Keratinocyte (primary cell): ENCODE data around the gene PNLIP.

ENCODE experiments used
- EZH2 ChIP-seq: IDR thresholded peaks from one replicate; pipeline ENCODE4 v1.6.1; 2012; ENCODE audit warnings: inconsistent platforms, mild to moderate bottlenecking, low read length, moderate library complexity
- TF ChIP-seq, protein P1 (sequence below), 3 experiments: IDR thresholded peaks in 1 of 3; conservative IDR thresholded peaks in 1 of 3; optimal IDR thresholded peaks in 1 of 3; 2 replicates in 2 of 3; 3 replicates in 1 of 3; pipeline versions ENCODE3 to v1.5.1; 2011; ENCODE audit warnings: low read length in 3 of 3, mild to moderate bottlenecking in 3 of 3, moderate library complexity in 2 of 3, control low read depth in 1 of 3, inconsistent platforms in 1 of 3; ENCODE audit not compliant: insufficient read depth in 2 of 3; ENCODE audit errors: extremely low read depth in 1 of 3

DNA sequence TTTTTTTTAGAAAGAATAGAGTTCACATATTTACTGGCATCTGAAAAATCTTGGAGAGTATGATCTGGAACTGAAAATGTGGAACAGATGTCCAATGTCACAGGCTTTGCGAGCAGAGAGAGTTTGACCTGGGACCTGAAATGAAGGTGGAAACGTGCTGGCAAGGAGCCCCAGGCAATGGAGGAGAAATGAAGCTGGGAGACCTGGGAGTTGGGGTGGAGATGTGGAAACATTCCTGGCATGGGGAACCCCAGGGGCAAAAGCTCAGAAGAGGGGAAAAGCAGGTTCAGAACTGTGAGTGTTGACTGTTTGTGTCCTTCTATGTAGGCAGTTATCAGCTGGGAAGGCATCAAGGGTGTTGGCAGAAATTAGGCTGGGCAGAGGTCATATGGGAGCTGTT lies 67.7 kb downstream of the PNLIP start:
- TF ChIP-seq, protein P1, sequence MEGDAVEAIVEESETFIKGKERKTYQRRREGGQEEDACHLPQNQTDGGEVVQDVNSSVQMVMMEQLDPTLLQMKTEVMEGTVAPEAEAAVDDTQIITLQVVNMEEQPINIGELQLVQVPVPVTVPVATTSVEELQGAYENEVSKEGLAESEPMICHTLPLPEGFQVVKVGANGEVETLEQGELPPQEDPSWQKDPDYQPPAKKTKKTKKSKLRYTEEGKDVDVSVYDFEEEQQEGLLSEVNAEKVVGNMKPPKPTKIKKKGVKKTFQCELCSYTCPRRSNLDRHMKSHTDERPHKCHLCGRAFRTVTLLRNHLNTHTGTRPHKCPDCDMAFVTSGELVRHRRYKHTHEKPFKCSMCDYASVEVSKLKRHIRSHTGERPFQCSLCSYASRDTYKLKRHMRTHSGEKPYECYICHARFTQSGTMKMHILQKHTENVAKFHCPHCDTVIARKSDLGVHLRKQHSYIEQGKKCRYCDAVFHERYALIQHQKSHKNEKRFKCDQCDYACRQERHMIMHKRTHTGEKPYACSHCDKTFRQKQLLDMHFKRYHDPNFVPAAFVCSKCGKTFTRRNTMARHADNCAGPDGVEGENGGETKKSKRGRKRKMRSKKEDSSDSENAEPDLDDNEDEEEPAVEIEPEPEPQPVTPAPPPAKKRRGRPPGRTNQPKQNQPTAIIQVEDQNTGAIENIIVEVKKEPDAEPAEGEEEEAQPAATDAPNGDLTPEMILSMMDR (optimal IDR thresholded peaks at IDR 0.05 in 1 of 3, IDR thresholded peaks at IDR 0.05 in 1 of 3, conservative IDR thresholded peaks at IDR 0.05 in 1 of 3; ENCODE audit: extremely low read depth in 1 of 3, insufficient read depth in 2 of 3, low read length in 3 of 3): no peak
- TF ChIP-seq EZH2: no peak
